ENCODE measurements around the gene ASCL4. TPM values are rescaled to one million over a fixed set of nuclear protein-coding genes. Genes with fewer than 3 reads are reported as not detected.

The ASCL4 gene
- total and polyA plus RNA-seq, 9 of the 15 experiments (the other 6 are each of a cell fraction or from before 2014, with no cell fraction given) = not detected

DNA sequence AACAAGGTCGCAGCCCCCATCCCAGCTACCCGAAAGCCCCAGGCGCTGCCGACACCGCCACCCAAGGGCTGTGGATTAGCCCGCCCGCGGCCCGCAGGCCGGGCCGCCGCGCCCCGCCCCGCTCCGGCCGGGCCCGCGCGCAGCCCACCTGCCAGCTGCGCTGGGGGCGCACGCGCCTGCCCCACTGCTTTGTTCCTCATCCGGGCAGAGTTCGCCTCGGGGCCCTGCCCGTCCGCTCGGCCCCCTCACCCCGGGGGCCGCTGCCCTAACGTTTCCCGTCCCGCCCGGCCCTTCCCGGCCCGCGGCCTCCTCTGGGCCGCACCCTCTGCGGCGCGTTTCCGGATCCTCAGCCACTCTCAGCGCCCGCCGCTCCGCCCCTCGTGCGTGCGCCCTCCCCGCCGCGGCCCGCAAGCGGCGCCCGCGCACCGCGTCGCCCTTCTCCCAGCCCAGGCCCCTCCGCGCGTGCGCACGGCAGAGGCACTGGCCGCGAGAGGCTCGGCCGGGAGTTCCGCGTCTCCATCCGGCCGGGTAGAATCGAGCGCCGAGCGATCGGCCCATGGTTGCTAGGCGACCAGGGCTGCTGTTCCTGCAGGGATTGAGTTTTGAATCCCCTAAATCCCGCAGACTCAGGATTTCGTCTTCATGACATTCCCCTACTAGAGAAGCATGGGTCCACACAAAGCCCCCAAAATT is 13.5 kb upstream of the ASCL4 start, which contains the start of gene PRDM4 (continued):
- TF ChIP-seq RNF2 (IDR thresholded peaks at IDR 0.05) (no peak; the same call in 1 of the 2 replicates), MTA3 (IDR thresholded peaks at IDR 0.05; ENCODE audit: borderline replicate concordance) (0 out of 2 replicates have a peak, but pooled peaks have one; percentile 16), ELF2 (CRISPR knock-in tag; IDR thresholded peaks at IDR 0.05) (peak; percentile 85), CSDE1 (IDR thresholded peaks at IDR 0.05) (peak in 1 of 2 experiments; percentile 86; a peak in 2 of 4 replicates), ATF1 (CRISPR knock-in tag; IDR thresholded peaks at IDR 0.05) (0 out of 2 replicates have a peak, but pooled peaks have one; percentile 50), ATF1 (tag; IDR thresholded peaks at IDR 0.05) (peak; percentile 87), ZNF263 (CRISPR knock-in tag; IDR thresholded peaks at IDR 0.05; ENCODE audit: borderline replicate concordance) (no peak), ZNF224 (CRISPR knock-in tag; IDR thresholded peaks at IDR 0.05) (no peak), SRSF3 (IDR thresholded peaks at IDR 0.05; ENCODE audit: insufficient read depth, low read length) (no peak), KAT7 (CRISPR knock-in tag; IDR thresholded peaks at IDR 0.05; ENCODE audit: borderline replicate concordance) (no peak), NR4A1 (CRISPR knock-in tag; IDR thresholded peaks at IDR 0.05) (0 out of 2 replicates have a peak, but pooled peaks have one; percentile 3), NR4A1 (tag; IDR thresholded peaks at IDR 0.05) (no peak)
- TF ChIP-seq, protein P1, sequence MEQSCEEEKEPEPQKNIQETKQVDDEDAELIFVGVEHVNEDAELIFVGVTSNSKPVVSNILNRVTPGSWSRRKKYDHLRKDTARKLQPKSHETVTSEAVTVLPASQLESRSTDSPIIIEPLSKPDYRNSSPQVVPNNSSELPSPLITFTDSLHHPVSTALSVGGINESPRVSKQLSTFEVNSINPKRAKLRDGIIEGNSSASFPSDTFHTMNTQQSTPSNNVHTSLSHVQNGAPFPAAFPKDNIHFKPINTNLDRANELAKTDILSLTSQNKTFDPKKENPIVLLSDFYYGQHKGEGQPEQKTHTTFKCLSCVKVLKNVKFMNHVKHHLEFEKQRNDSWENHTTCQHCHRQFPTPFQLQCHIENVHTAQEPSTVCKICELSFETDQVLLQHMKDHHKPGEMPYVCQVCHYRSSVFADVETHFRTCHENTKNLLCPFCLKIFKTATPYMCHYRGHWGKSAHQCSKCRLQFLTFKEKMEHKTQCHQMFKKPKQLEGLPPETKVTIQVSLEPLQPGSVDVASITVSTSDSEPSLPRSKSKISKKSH (CRISPR knock-in tag; IDR thresholded peaks at IDR 0.05) = no peak
- TF ChIP-seq, protein P2, sequence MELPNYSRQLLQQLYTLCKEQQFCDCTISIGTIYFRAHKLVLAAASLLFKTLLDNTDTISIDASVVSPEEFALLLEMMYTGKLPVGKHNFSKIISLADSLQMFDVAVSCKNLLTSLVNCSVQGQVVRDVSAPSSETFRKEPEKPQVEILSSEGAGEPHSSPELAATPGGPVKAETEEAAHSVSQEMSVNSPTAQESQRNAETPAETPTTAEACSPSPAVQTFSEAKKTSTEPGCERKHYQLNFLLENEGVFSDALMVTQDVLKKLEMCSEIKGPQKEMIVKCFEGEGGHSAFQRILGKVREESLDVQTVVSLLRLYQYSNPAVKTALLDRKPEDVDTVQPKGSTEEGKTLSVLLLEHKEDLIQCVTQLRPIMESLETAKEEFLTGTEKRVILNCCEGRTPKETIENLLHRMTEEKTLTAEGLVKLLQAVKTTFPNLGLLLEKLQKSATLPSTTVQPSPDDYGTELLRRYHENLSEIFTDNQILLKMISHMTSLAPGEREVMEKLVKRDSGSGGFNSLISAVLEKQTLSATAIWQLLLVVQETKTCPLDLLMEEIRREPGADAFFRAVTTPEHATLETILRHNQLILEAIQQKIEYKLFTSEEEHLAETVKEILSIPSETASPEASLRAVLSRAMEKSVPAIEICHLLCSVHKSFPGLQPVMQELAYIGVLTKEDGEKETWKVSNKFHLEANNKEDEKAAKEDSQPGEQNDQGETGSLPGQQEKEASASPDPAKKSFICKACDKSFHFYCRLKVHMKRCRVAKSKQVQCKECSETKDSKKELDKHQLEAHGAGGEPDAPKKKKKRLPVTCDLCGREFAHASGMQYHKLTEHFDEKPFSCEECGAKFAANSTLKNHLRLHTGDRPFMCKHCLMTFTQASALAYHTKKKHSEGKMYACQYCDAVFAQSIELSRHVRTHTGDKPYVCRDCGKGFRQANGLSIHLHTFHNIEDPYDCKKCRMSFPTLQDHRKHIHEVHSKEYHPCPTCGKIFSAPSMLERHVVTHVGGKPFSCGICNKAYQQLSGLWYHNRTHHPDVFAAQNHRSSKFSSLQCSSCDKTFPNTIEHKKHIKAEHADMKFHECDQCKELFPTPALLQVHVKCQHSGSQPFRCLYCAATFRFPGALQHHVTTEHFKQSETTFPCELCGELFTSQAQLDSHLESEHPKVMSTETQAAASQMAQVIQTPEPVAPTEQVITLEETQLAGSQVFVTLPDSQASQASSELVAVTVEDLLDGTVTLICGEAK (IDR thresholded peaks at IDR 0.05) = no peak
- TF ChIP-seq, protein P2 (CRISPR knock-in tag; IDR thresholded peaks at IDR 0.05) = no peak
- TF ChIP-seq, protein P3, sequence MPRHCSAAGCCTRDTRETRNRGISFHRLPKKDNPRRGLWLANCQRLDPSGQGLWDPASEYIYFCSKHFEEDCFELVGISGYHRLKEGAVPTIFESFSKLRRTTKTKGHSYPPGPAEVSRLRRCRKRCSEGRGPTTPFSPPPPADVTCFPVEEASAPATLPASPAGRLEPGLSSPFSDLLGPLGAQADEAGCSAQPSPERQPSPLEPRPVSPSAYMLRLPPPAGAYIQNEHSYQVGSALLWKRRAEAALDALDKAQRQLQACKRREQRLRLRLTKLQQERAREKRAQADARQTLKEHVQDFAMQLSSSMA (CRISPR knock-in tag; IDR thresholded peaks at IDR 0.05) = peak; percentile 73; the same call in 1 of the 2 replicates
- TF ChIP-seq, protein P4, sequence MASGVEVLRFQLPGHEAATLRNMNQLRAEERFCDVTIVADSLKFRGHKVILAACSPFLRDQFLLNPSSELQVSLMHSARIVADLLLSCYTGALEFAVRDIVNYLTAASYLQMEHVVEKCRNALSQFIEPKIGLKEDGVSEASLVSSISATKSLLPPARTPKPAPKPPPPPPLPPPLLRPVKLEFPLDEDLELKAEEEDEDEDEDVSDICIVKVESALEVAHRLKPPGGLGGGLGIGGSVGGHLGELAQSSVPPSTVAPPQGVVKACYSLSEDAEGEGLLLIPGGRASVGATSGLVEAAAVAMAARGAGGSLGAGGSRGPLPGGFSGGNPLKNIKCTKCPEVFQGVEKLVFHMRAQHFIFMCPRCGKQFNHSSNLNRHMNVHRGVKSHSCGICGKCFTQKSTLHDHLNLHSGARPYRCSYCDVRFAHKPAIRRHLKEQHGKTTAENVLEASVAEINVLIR (CRISPR knock-in tag; IDR thresholded peaks at IDR 0.05) = peak; percentile 87

Data from K562 (cell line).